Measurements from ENCODE around the gene AKAP8L.

AKAP8L gene

GRCh38 chr19:15448778-15449619 lies 30.2 kb upstream of the AKAP8L start:
- no peak for DNase-seq (ENCODE audit: low read depth)

- no peak for DNase-seq (ENCODE audit: low read depth)
Measured at GRCh38 chr19:15448044-15448777, 29.4 kb upstream of the AKAP8L start.

- no peak for DNase-seq (ENCODE audit: low read depth)
Measured at GRCh38 chr19:15447057-15447456, 28.3 kb upstream of the AKAP8L start.

GRCh38 chr19:15445807-15446376 lies 27.1 kb upstream of the AKAP8L start:
- DNase-seq (ENCODE audit: low read depth) = no peak

- DNase-seq (ENCODE audit: low read depth) = no peak
Measured at GRCh38 chr19:15445227-15445605, 26.4 kb upstream of the AKAP8L start.

GRCh38 chr19:15444505-15445226 lies 25.9 kb upstream of the AKAP8L start:
- DNase-seq (ENCODE audit: low read depth) = no peak

GRCh38 chr19:15443838-15444237 lies 25.1 kb upstream of the AKAP8L start:
- DNase-seq (ENCODE audit: low read depth) = no peak

- DNase-seq (ENCODE audit: low read depth) = no peak
Measured at GRCh38 chr19:15443325-15443724, 24.5 kb upstream of the AKAP8L start.

GRCh38 chr19:15442142-15442920 lies 23.5 kb upstream of the AKAP8L start:
- DNase-seq (ENCODE audit: low read depth) = no peak

- DNase-seq (ENCODE audit: low read depth) = no peak
Measured at GRCh38 chr19:15441317-15441716, 22.5 kb upstream of the AKAP8L start.

- DNase-seq (ENCODE audit: low read depth) = no peak
Measured at GRCh38 chr19:15439821-15440641, 21.2 kb upstream of the AKAP8L start.

- DNase-seq (ENCODE audit: low read depth) = no peak
Measured at GRCh38 chr19:15439078-15439799, 20.5 kb upstream of the AKAP8L start.

- DNase-seq (ENCODE audit: low read depth) = no peak
Measured at GRCh38 chr19:15438577-15438976, 19.8 kb upstream of the AKAP8L start.

GRCh38 chr19:15438124-15438496 lies 19.3 kb upstream of the AKAP8L start:
- no peak for DNase-seq (ENCODE audit: low read depth)

GRCh38 chr19:15437355-15438123 lies 18.8 kb upstream of the AKAP8L start:
- no peak for DNase-seq (ENCODE audit: low read depth)

GRCh38 chr19:15436826-15437110 lies 18.0 kb upstream of the AKAP8L start:
- no peak for DNase-seq (ENCODE audit: low read depth)

- DNase-seq (ENCODE audit: low read depth) = no peak
Measured at GRCh38 chr19:15436012-15436825, 17.4 kb upstream of the AKAP8L start.

GRCh38 chr19:15433519-15434069 lies 14.8 kb upstream of the AKAP8L start:
- DNase-seq (ENCODE audit: low read depth) = no peak
